ENCODE measurements around the gene PARD3B. TPM values are rescaled to one million over a fixed set of nuclear protein-coding genes. Genes with fewer than 3 reads are reported as not detected.

The PARD3B gene
- total RNA-seq, 1 donor from 2014 or later = 6.5 TPM

DNA sequence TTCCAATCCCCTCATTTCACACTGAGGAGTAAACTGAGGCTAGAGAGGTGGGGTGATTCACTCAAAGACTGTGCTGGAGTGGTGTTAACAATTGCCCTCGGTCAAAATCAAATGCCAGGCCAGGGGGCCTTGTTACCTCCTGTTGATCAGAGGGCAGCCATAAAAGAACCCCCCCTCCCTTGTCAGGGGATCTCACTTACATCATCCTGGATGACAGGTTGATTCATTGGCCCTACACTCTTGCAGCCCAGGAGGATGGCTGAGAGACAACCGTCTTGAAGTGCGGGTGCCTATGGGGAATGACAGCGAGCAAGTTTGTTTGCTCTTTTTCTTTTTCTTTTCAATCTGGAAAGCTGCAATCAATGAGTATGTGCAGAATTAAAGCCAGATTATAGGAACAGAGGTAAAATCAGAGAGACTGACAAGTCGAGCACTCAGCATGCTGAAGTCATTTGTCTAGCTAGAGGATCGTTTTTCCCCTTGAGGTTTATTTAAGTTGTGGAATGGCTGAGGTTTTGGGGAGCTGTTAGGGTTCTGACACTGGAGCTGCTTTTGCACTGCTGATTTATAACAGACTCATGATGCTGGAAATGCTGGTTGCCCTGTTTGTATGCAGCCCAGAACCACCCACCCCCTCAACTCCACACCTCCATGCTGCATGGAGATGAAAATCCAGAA, 1110.6 kb downstream of the PARD3B start:
- H3K4me3 ChIP-seq (ENCODE audit: low read depth, low read length) = no peak overlapping the region
- TF ChIP-seq, protein P1, sequence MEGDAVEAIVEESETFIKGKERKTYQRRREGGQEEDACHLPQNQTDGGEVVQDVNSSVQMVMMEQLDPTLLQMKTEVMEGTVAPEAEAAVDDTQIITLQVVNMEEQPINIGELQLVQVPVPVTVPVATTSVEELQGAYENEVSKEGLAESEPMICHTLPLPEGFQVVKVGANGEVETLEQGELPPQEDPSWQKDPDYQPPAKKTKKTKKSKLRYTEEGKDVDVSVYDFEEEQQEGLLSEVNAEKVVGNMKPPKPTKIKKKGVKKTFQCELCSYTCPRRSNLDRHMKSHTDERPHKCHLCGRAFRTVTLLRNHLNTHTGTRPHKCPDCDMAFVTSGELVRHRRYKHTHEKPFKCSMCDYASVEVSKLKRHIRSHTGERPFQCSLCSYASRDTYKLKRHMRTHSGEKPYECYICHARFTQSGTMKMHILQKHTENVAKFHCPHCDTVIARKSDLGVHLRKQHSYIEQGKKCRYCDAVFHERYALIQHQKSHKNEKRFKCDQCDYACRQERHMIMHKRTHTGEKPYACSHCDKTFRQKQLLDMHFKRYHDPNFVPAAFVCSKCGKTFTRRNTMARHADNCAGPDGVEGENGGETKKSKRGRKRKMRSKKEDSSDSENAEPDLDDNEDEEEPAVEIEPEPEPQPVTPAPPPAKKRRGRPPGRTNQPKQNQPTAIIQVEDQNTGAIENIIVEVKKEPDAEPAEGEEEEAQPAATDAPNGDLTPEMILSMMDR (IDR thresholded peaks at IDR 0.05; ENCODE audit: insufficient read depth, low read length, poor library complexity, severe bottlenecking) = no peak

DNA sequence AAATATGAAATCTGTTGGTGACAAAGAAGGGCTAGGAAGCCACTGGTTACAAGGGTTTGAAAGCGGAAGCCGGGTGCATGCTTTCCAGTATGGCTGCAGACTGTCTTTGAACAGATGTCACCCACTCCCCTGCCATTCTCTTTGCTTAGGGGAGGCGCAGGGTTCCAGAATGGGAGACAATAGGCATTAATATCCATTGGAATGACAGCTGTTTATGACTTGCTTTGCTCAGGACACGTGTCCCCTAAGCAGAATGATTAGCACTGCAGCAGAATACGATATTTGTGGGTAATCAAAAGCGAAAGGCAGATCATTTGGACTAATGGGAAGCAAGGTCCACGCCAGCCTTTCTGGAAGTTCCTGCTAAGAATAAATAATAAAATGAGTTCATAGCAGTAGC, 1111.2 kb downstream of the PARD3B start:
- DNase-seq (ENCODE audit: low read depth) = no peak
- H3K36me3 ChIP-seq (ENCODE audit: control insufficient read depth, insufficient read depth, low read length) = no peaks in the 10 kb centered on the region
- H3K4me3 ChIP-seq (ENCODE audit: low read depth, low read length) = no peak overlapping the region
- no peaks in the 10 kb centered on the region for H3K27me3 ChIP-seq (ENCODE audit: control insufficient read depth, insufficient read depth, low read length)
- TF ChIP-seq, protein P1 (IDR thresholded peaks at IDR 0.05; ENCODE audit: insufficient read depth, low read length, poor library complexity, severe bottlenecking) = no peak

More for the DNA sequence above, 1110.6 kb downstream of the PARD3B start:
- Histone ChIP-seq H3K27me3 (ENCODE audit: control insufficient read depth, insufficient read depth, low read length) (no peaks in the 10 kb centered on the region), H3K36me3 (ENCODE audit: control insufficient read depth, insufficient read depth, low read length) (no peaks in the 10 kb centered on the region)
- no peak for DNase-seq (ENCODE audit: low read depth)

DNA sequence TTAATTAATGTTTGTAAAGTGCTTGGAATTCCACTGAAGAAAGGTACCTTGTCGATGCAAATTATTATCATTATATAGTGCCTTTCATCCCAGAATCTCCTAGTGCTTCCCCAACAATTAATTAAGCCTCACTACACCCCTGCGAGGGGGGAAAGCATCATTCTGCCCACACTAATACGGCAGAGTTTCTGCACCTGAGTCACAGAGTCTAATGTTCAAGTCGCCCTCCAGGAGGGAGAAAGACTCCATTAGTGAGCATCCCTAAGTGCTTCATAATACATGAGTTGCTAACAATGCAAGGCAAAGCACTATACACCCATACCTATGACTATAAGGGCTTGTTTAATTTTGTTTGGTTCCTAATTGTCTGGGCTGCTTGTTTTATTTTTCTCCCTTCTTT, 1111.7 kb downstream of the PARD3B start:
- DNase-seq (ENCODE audit: low read depth) = no peak
- no peaks in the 10 kb centered on the region for H3K36me3 ChIP-seq (ENCODE audit: control insufficient read depth, insufficient read depth, low read length)

DNA sequence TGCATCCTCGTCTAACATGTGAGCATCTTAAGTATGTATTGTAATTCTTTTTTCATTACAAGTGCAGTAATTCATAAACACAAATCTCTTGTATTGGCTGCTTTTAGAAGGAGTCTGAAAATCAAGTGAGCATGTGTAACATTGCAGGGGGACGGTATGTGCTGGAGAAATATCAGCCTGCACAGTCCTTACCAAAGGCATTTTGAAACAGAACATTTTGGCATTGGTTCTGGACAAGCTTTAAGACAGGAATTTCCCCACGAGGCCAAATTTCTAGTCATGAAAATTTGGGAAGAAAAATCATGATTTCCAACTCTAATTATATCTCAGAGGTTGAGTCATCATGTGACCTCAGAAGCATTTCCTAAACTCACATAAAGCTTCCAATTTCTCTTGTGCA, 1112.3 kb downstream of the PARD3B start:
- H3K36me3 ChIP-seq (ENCODE audit: control insufficient read depth, insufficient read depth, low read length) = no peaks in the 10 kb centered on the region
- H3K27me3 ChIP-seq (ENCODE audit: control insufficient read depth, insufficient read depth, low read length) = no peaks in the 10 kb centered on the region
- no peak for DNase-seq (ENCODE audit: low read depth)
- H3K4me3 ChIP-seq (ENCODE audit: low read depth, low read length) = no peak overlapping the region
- TF ChIP-seq, protein P1 (IDR thresholded peaks at IDR 0.05; ENCODE audit: insufficient read depth, low read length, poor library complexity, severe bottlenecking) = no peak

More for the DNA sequence above, 1111.7 kb downstream of the PARD3B start:
- Histone ChIP-seq H3K4me3 (ENCODE audit: low read depth, low read length) (no peak overlapping the region), H3K27me3 (ENCODE audit: control insufficient read depth, insufficient read depth, low read length) (no peaks in the 10 kb centered on the region)
- TF ChIP-seq, protein P1 (IDR thresholded peaks at IDR 0.05; ENCODE audit: insufficient read depth, low read length, poor library complexity, severe bottlenecking) = no peak

DNA sequence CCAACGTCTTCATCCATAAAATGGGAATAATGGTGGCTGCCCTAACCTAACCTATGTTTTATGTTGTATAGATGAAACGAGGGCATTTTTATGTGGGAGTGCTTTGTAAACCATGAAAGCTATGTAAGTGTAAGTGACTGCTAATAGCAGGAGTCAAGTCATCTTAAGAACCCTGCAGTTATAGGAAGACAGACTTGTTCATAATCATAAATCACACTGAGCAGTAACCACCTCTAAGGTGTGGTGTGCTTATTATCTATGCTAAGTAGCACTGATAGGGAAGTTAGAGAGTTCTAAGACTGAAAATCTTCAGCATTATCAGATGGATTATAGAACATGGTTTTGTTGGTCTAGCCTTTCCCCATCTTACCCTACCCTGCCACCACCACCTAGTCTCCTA, 1112.8 kb downstream of the PARD3B start:
- Histone ChIP-seq H3K36me3 (ENCODE audit: control insufficient read depth, insufficient read depth, low read length) (no peaks in the 10 kb centered on the region), H3K27me3 (ENCODE audit: control insufficient read depth, insufficient read depth, low read length) (no peaks in the 10 kb centered on the region), H3K4me3 (ENCODE audit: low read depth, low read length) (no peak overlapping the region)
- no peak for DNase-seq (ENCODE audit: low read depth)
- TF ChIP-seq, protein P1 (IDR thresholded peaks at IDR 0.05; ENCODE audit: insufficient read depth, low read length, poor library complexity, severe bottlenecking) = no peak

DNA sequence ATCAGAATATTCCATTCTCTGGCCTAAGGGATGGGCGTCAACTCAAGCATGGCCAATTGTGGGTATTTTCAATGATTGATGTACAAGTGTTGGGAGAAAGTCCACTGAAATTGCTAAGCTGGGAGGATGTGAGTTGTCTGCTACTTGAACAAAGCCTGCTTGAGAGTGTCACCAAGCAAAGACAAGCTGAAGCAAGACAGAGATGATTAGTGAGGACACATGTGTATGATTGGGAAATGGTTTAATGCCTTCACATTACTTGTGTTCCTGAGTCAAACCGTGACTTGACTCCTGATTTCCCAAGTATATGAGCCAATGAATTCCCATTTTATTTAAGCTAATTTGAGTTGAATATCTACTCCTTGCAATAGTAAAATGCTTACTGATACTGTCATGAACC, 1113.3 kb downstream of the PARD3B start:
- TF ChIP-seq, protein P1 (IDR thresholded peaks at IDR 0.05; ENCODE audit: insufficient read depth, low read length, poor library complexity, severe bottlenecking) = no peak
- DNase-seq (ENCODE audit: low read depth) = no peak
- no peaks in the 10 kb centered on the region for H3K36me3 ChIP-seq (ENCODE audit: control insufficient read depth, insufficient read depth, low read length)
- no peak overlapping the region for H3K4me3 ChIP-seq (ENCODE audit: low read depth, low read length)
- H3K27me3 ChIP-seq (ENCODE audit: control insufficient read depth, insufficient read depth, low read length) = no peaks in the 10 kb centered on the region

All from kidney epithelial cell (primary cell).